MM.1S (cell line): ENCODE results near the gene ROR2.
A peak's percentile ranks its signal among the peaks of the same experiment; 100 is the strongest.

Experiments used
- DNase-seq: peaks from one replicate; pipeline ENCODE4 v3.0.0-alpha.2; 2015
- H2AFZ ChIP-seq: fragments of 300-600 bp; sonication (generic); 2 replicates; pipeline ENCODE4 v1.6.0; 2016; ENCODE audit warnings: antibody characterized with exemption, low read length
- H3F3A ChIP-seq: fragments of 300-600 bp; sonication (generic); 2 replicates; pipeline ENCODE4 v1.6.1; 2016; ENCODE audit warnings: mild to moderate bottlenecking, antibody characterized with exemption, low read length, moderate library complexity, mixed read lengths; ENCODE audit not compliant: insufficient read depth
- H3K27ac ChIP-seq: fragments of 300-600 bp; sonication (generic); 2 replicates; pipeline ENCODE4 v1.5.1; 2016; ENCODE audit warnings: mild to moderate bottlenecking, low read length
- H3K27me3 ChIP-seq: fragments of 300-600 bp; sonication (generic); replicated peaks from 2 replicates; pipeline ENCODE4 v1.6.0; 2016; ENCODE audit warnings: low read length; ENCODE audit not compliant: insufficient read depth
- H3K36me3 ChIP-seq: fragments of 300-600 bp; sonication (generic); replicated peaks from 2 replicates; pipeline ENCODE4 v1.6.1; 2016; ENCODE audit warnings: mild to moderate bottlenecking, low read length, mixed read lengths; ENCODE audit not compliant: insufficient read depth
- H3K4me1 ChIP-seq: fragments of 300-600 bp; sonication (generic); 2 replicates; pipeline ENCODE4 v1.6.1; 2016; ENCODE audit warnings: low read length, mixed read lengths
- H3K4me2 ChIP-seq: fragments of 300-600 bp; sonication (generic); 2 replicates; pipeline ENCODE4 v1.6.0; 2016; ENCODE audit warnings: low read depth, low read length
- H3K4me3 ChIP-seq: fragments of 300-600 bp; sonication (generic); 2 replicates; pipeline ENCODE4 v1.5.1; 2016; ENCODE audit warnings: low read length, mixed read lengths
- H3K79me2 ChIP-seq: fragments of 300-600 bp; sonication (generic); 2 replicates; pipeline ENCODE4 v1.6.1; 2016; ENCODE audit warnings: mixed run types, low read length, mixed read lengths
- H3K9ac ChIP-seq: fragments of 300-600 bp; sonication (generic); 2 replicates; pipeline ENCODE4 v1.6.1; 2016; ENCODE audit warnings: low read length, mixed read lengths
- H3K9me2 ChIP-seq: fragments of 300-600 bp; sonication (generic); replicated peaks from 2 replicates; pipeline ENCODE4 v1.6.1; 2016; ENCODE audit warnings: mild to moderate bottlenecking, low read length, mixed read lengths; ENCODE audit not compliant: insufficient read depth
- H3K9me3 ChIP-seq: fragments of 300-600 bp; sonication (generic); replicated peaks from 2 replicates; pipeline ENCODE4 v1.6.1; 2016; ENCODE audit warnings: mild to moderate bottlenecking, low read length, mixed read lengths; ENCODE audit not compliant: insufficient read depth
- H4K20me1 ChIP-seq: fragments of 300-600 bp; sonication (generic); 2 replicates; pipeline ENCODE4 v1.6.1; 2016; ENCODE audit warnings: mild to moderate bottlenecking, low read length, moderate library complexity, mixed read lengths; ENCODE audit not compliant: insufficient read depth
- EZH2 ChIP-seq: fragments of 300-600 bp; sonication (generic); optimal IDR thresholded peaks from 2 replicates; pipeline ENCODE3; 2017; ENCODE audit warnings: low read depth, mild to moderate bottlenecking, antibody characterized with exemption, low read length, mixed read lengths
- EZH2phosphoT487 ChIP-seq: fragments of 300-600 bp; sonication (generic); IDR thresholded peaks from 2 replicates; pipeline ENCODE4 v1.6.1; 2018; ENCODE audit warnings: antibody characterized with exemption, low read length
- TF ChIP-seq, protein P1 (sequence below): fragments of 300-600 bp; sonication (generic); IDR thresholded peaks from 2 replicates; pipeline ENCODE4 v1.5.1; 2016; ENCODE audit warnings: antibody characterized with exemption, low read length, mixed read lengths

ROR2 gene

DNA sequence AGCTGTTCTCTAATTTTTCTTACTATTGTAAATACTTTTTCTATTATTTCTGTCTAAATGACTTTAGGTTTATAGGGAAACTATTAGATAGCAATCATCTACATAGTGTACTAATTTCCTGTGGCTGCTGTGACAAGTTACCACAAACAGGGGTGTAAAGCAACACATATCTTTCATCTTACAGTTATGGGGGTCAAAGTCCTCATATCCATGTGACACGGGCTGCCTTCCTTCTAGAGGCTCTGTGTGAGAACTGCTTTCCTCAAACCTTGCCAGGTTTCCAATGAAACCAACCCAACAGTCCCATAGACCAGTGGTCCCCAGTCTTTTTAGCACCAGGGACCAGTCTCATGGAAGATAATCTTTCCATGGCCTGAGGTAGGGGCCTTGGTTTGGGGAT lies 189.1 kb downstream of the ROR2 start:
- H3K36me3 ChIP-seq: no peaks in the 10 kb centered on the region
- TF ChIP-seq, protein P1, sequence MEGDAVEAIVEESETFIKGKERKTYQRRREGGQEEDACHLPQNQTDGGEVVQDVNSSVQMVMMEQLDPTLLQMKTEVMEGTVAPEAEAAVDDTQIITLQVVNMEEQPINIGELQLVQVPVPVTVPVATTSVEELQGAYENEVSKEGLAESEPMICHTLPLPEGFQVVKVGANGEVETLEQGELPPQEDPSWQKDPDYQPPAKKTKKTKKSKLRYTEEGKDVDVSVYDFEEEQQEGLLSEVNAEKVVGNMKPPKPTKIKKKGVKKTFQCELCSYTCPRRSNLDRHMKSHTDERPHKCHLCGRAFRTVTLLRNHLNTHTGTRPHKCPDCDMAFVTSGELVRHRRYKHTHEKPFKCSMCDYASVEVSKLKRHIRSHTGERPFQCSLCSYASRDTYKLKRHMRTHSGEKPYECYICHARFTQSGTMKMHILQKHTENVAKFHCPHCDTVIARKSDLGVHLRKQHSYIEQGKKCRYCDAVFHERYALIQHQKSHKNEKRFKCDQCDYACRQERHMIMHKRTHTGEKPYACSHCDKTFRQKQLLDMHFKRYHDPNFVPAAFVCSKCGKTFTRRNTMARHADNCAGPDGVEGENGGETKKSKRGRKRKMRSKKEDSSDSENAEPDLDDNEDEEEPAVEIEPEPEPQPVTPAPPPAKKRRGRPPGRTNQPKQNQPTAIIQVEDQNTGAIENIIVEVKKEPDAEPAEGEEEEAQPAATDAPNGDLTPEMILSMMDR: no peak
- no peak for TF ChIP-seq EZH2phosphoT487
- TF ChIP-seq EZH2: no peak
- no peak overlapping the region for H3K4me3 ChIP-seq
- H3K27me3 ChIP-seq: no peaks in the 10 kb centered on the region
- H3K9me3 ChIP-seq: no peaks in the 10 kb centered on the region
- no peaks in the 10 kb centered on the region for H3K79me2 ChIP-seq
- H3K9ac ChIP-seq: no peak overlapping the region
- no peaks in the 10 kb centered on the region for H3F3A ChIP-seq
- DNase-seq: no peak
- H3K9me2 ChIP-seq: no peaks in the 10 kb centered on the region
- no peak overlapping the region for H2AFZ ChIP-seq
- no peaks in the 10 kb centered on the region for H4K20me1 ChIP-seq
- H3K4me2 ChIP-seq: no peak overlapping the region
- H3K4me1 ChIP-seq: no peaks in the 10 kb centered on the region
- H3K27ac ChIP-seq: no peak overlapping the region

DNA sequence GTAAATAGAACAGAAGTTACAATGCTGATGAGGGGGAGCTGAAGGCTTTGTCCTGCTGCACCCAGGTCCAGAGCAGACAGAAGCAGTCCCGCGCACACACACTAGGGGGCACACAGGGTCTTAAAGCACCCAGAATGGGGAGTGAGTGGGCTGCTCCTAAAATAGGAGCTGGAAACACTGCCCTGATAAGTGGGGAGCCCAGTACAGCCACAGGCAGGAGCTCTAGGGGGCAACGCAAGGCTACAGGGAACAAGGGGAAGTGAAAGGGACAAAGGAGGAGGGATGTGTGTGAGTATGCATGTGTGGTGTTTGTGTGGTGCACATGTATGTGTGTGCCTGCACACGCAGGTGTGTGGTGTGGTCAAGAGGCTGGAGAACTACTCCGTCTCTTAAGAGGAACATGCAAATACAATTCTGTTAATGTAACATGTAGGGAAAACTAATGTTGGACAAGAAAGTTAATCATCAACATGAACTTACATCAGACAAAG lies 191.5 kb downstream of the ROR2 start:
- Histone ChIP-seq H2AFZ (no peak overlapping the region), H3K79me2 (no peaks in the 10 kb centered on the region), H3K27me3 (no peaks in the 10 kb centered on the region), H3K4me2 (no peak overlapping the region), H3K9me2 (no peaks in the 10 kb centered on the region), H3K9me3 (no peaks in the 10 kb centered on the region), H3K9ac (no peak overlapping the region), H4K20me1 (no peaks in the 10 kb centered on the region), H3K36me3 (no peaks in the 10 kb centered on the region), H3K4me3 (no peak overlapping the region), H3K4me1 (no peaks in the 10 kb centered on the region), H3K27ac (no peak overlapping the region), H3F3A (no peaks in the 10 kb centered on the region)
- TF ChIP-seq EZH2: no peak
- TF ChIP-seq, protein P1: peak; percentile 79
- peak; percentile 57 for DNase-seq

DNA sequence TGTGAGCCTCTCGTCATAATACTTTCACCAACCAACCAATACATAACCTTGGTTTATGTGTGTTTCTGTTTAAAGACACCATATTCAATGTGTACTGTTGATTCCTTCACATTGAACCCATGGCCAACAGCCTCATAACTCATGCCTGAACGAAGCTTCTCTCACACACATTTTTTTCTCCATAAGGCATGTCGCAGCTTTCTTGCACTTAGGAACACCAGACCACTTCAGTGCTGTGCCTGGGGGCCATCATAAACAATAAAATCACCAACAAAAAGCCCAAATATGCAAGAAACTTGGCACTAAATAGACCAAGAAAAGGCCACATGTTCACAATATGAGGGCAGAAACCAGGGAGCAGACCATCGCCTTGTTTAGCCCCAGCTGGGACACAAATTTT lies 192.2 kb downstream of the ROR2 start:
- Histone ChIP-seq H3K27ac (no peak overlapping the region), H3K4me2 (no peak overlapping the region), H3K9me2 (no peaks in the 10 kb centered on the region), H3K4me3 (no peak overlapping the region), H3F3A (no peaks in the 10 kb centered on the region), H2AFZ (no peak overlapping the region), H3K27me3 (no peaks in the 10 kb centered on the region), H3K9me3 (no peaks in the 10 kb centered on the region), H4K20me1 (no peaks in the 10 kb centered on the region), H3K9ac (no peak overlapping the region), H3K36me3 (no peaks in the 10 kb centered on the region), H3K4me1 (no peaks in the 10 kb centered on the region), H3K79me2 (no peaks in the 10 kb centered on the region)
- no peak for DNase-seq
- TF ChIP-seq, protein P1: no peak
- no peak for TF ChIP-seq EZH2phosphoT487
- TF ChIP-seq EZH2: no peak

DNA sequence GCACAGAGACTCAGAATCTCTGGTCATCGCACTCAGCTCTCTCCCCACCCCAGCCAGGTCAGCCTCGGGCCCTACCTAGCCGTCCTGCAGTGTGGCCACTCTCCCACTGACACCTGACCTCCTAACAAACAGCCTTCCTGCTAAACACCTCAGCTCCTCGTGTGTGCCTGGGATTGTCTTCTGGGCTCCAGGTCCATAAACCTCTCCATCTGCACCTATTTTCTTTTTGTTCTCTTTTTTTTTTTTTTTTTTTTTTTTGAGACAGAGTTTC lies 193.6 kb downstream of the ROR2 start:
- no peak overlapping the region for H3K9ac ChIP-seq
- no peak overlapping the region for H2AFZ ChIP-seq
- no peak overlapping the region for H3K4me2 ChIP-seq
- no peak overlapping the region for H3K27ac ChIP-seq
- H3K4me3 ChIP-seq: no peak overlapping the region
- H4K20me1 ChIP-seq: no peaks in the 10 kb centered on the region
- H3K79me2 ChIP-seq: no peaks in the 10 kb centered on the region
- no peak for DNase-seq
- no peaks in the 10 kb centered on the region for H3K27me3 ChIP-seq
- H3F3A ChIP-seq: no peaks in the 10 kb centered on the region
- no peaks in the 10 kb centered on the region for H3K36me3 ChIP-seq
- no peaks in the 10 kb centered on the region for H3K9me2 ChIP-seq
- no peak for TF ChIP-seq EZH2
- TF ChIP-seq EZH2phosphoT487: no peak
- TF ChIP-seq, protein P1: no peak
- H3K4me1 ChIP-seq: no peaks in the 10 kb centered on the region
- no peaks in the 10 kb centered on the region for H3K9me3 ChIP-seq
